NCI-H345 treated with DMSO at 0.1 percent for 48 hours (cell line): ENCODE data around the gene SH3BGRL.
"Not testable (repeated sequence)": the region's sequence is repeated elsewhere in the genome, so short reads cannot be mapped to it uniquely, and the experiment has no call there.

Experiments
- DNase-seq: peaks from one replicate; lab custom pipeline; 2025; ENCODE audit not compliant: unreplicated experiment; lab: John Stamatoyannopoulos, UW

The SH3BGRL gene

GRCh38 chrX:81259020-81259713, 57.3 kb downstream of the SH3BGRL start:
- DNase-seq, result no peak

- no peak for DNase-seq
These were observed 58.0 kb downstream of the SH3BGRL start for GRCh38 chrX:81259714-81260395.

- DNase-seq, result no peak
These were observed 59.7 kb downstream of the SH3BGRL start for GRCh38 chrX:81261576-81261975.

- DNase-seq, result no peak
These were observed 61.2 kb downstream of the SH3BGRL start for GRCh38 chrX:81263059-81263458.

- DNase-seq, result no peak
These were observed 76.7 kb downstream of the SH3BGRL start for GRCh38 chrX:81278616-81279015.

- DNase-seq, result no peak
These were observed 78.2 kb downstream of the SH3BGRL start for GRCh38 chrX:81280148-81280547.

- no peak for DNase-seq
These were observed 84.2 kb downstream of the SH3BGRL start for GRCh38 chrX:81286075-81286474.

GRCh38 chrX:81286608-81287007, 84.7 kb downstream of the SH3BGRL start:
- no peak for DNase-seq

- DNase-seq, result no peak
These were observed 90.1 kb downstream of the SH3BGRL start for GRCh38 chrX:81291996-81292395.

- DNase-seq, result no peak
These were observed 92.2 kb downstream of the SH3BGRL start for GRCh38 chrX:81294101-81294500.

GRCh38 chrX:81301877-81302276, 100.0 kb downstream of the SH3BGRL start:
- no peak for DNase-seq

- DNase-seq, result no peak
These were observed 102.7 kb downstream of the SH3BGRL start for GRCh38 chrX:81304563-81304962.

GRCh38 chrX:81305240-81305639, 103.3 kb downstream of the SH3BGRL start:
- no peak for DNase-seq

- no peak for DNase-seq
These were observed 106.4 kb downstream of the SH3BGRL start for GRCh38 chrX:81308086-81308829.

GRCh38 chrX:81316163-81316562, 114.3 kb downstream of the SH3BGRL start:
- DNase-seq, result no peak

GRCh38 chrX:81331653-81332052, 129.8 kb downstream of the SH3BGRL start:
- not testable (repeated sequence) for DNase-seq

- no peak for DNase-seq
These were observed 134.7 kb downstream of the SH3BGRL start for GRCh38 chrX:81336455-81337152.

GRCh38 chrX:81337805-81338204, 135.9 kb downstream of the SH3BGRL start:
- DNase-seq, result no peak

GRCh38 chrX:81338924-81339323, 137.0 kb downstream of the SH3BGRL start:
- no peak for DNase-seq

GRCh38 chrX:81345296-81345695, 143.4 kb downstream of the SH3BGRL start:
- DNase-seq, result not testable (repeated sequence)
